Measurements from ENCODE around the gene FMO5. TPM values are rescaled to one million over a fixed set of nuclear protein-coding genes. Genes with fewer than 3 reads are reported as not detected.
"Not testable (repeated sequence)": the region's sequence is repeated elsewhere in the genome, so short reads cannot be mapped to it uniquely, and the experiment has no call there.

Gene FMO5
- total and polyA plus RNA-seq, 2 donors (not counting 1 experiment from before 2014, with no cell fraction given) = 4.4 to 7.8 TPM

- Histone ChIP-seq H3K9ac (ENCODE audit: low read length) (no peak overlapping the region), H3K4me2 (replicated peaks; ENCODE audit: low read depth, low read length, poor library complexity, severe bottlenecking) (no peak overlapping the region), H3K79me2 (ENCODE audit: control insufficient read depth, insufficient read depth, low read length) (no peaks in the 10 kb centered on the region), H3K27ac (ENCODE audit: low read length in 2 of 2) (no peak overlapping the region), H3K36me3 (replicated peaks in 1 of 2; ENCODE audit: control extremely low read depth in 1 of 2, control insufficient read depth in 1 of 2, extremely low read depth in 1 of 2, insufficient read depth in 2 of 2, low read length in 1 of 2) (no peaks in the 10 kb centered on the region), H3K4me1 (ENCODE audit: control insufficient read depth in 2 of 2, insufficient read depth in 2 of 2, low read length in 2 of 2) (no peaks in the 10 kb centered on the region), H2AFZ (ENCODE audit: insufficient read depth, low read depth, low read length, poor library complexity, severe bottlenecking) (no peak overlapping the region), H4K20me1 (ENCODE audit: control insufficient read depth, insufficient read depth, low read length, poor library complexity, severe bottlenecking) (no peaks in the 10 kb centered on the region), H3K27me3 (replicated peaks in 1 of 4; ENCODE audit: control extremely low read depth in 1 of 4, control insufficient read depth in 3 of 4, insufficient read depth in 4 of 4, low read length in 3 of 4) (peaks cover 0 to 12% (median 4%) of the 10 kb centered on the region in 4 experiments), H3K4me3 (ENCODE audit: control extremely low read depth in 1 of 5, extremely low read depth in 1 of 5, insufficient read depth in 1 of 5, low read depth in 2 of 5, low read length in 4 of 5) (no peak overlapping the region), H3K9me3 (ENCODE audit: control extremely low read depth in 1 of 3, control insufficient read depth in 2 of 3, insufficient read depth in 1 of 3, low read length in 2 of 3) (peaks cover 0 to 16% (median 5%) of the 10 kb centered on the region in 3 donors)
- no peak for TF ChIP-seq EZH2 (IDR thresholded peaks at IDR 0.05; ENCODE audit: borderline replicate concordance, insufficient read depth, low read depth, low read length, poor library complexity, severe bottlenecking)
- TF ChIP-seq CTCF (IDR thresholded peaks at IDR 0.05) = no peak
- ChIA-PET POLR2A (no interaction called here), CTCF (interaction anchor here (0.8 to 1.7 kb wide), 3 partner anchors 15 to 64 kb away, joined by 3 to 5 read pairs (median 3); no protein-coding TSS in a partner anchor)
- Mint-ChIP-seq H3K27ac (no peak overlapping the region), H3K4me1 (no peaks in the 10 kb centered on the region), H3K4me3 (no peak overlapping the region), H3K9me3 (ENCODE audit: insufficient read depth) (no peaks in the 10 kb centered on the region), H3K27me3 (peaks cover 6% of the 10 kb centered on the region)
- ATAC-seq (ENCODE audit: low read depth) = no peak
- WGBS (ENCODE audit: insufficient coverage) = 100% methylated on average over 1 of the region's 1 CpG
- DNase-seq = no peak
- intact Hi-C loops (cut with micrococcal nuclease) = no loop called here
These were observed 10.7 kb upstream of the FMO5 start for GRCh38 chr1:147235822-147236221.

- peaks cover 0 to 12% (median 4%) of the 10 kb centered on the region in 4 experiments for H3K27me3 ChIP-seq (replicated peaks in 1 of 4; ENCODE audit: control extremely low read depth in 1 of 4, control insufficient read depth in 3 of 4, insufficient read depth in 4 of 4, low read length in 3 of 4)
- intact Hi-C loops (cut with micrococcal nuclease); H3K4me2 ChIP-seq (replicated peaks; ENCODE audit: low read depth, low read length, poor library complexity, severe bottlenecking); H3K9ac ChIP-seq (ENCODE audit: low read length); POLR2A ChIA-PET; H3K27ac Mint-ChIP-seq; H3K79me2 ChIP-seq (ENCODE audit: control insufficient read depth, insufficient read depth, low read length); H3K36me3 ChIP-seq (replicated peaks in 1 of 2; ENCODE audit: control extremely low read depth in 1 of 2, control insufficient read depth in 1 of 2, extremely low read depth in 1 of 2, insufficient read depth in 2 of 2, low read length in 1 of 2); H2AFZ ChIP-seq (ENCODE audit: insufficient read depth, low read depth, low read length, poor library complexity, severe bottlenecking); H3K4me1 Mint-ChIP-seq; H3K4me3 Mint-ChIP-seq; H3K27me3 Mint-ChIP-seq; CTCF ChIA-PET; H3K4me1 ChIP-seq (ENCODE audit: control insufficient read depth in 2 of 2, insufficient read depth in 2 of 2, low read length in 2 of 2); H4K20me1 ChIP-seq (ENCODE audit: control insufficient read depth, insufficient read depth, low read length, poor library complexity, severe bottlenecking); H3K9me3 Mint-ChIP-seq (ENCODE audit: insufficient read depth); H3K27ac ChIP-seq (ENCODE audit: low read length in 2 of 2); DNase-seq; ATAC-seq (ENCODE audit: low read depth); H3K4me3 ChIP-seq (ENCODE audit: control extremely low read depth in 1 of 5, extremely low read depth in 1 of 5, insufficient read depth in 1 of 5, low read depth in 2 of 5, low read length in 4 of 5): not testable (repeated sequence)
- 100% methylated on average over 3 of the region's 8 CpGs for WGBS (ENCODE audit: insufficient coverage)
- peaks cover 0 to 16% (median 5%) of the 10 kb centered on the region in 3 donors for H3K9me3 ChIP-seq (ENCODE audit: control extremely low read depth in 1 of 3, control insufficient read depth in 2 of 3, insufficient read depth in 1 of 3, low read length in 2 of 3)
These were observed 8.8 kb upstream of the FMO5 start for GRCh38 chr1:147233903-147234302.

GRCh38 chr1:147231032-147231431, 5.9 kb upstream of the FMO5 start:
- H4K20me1 ChIP-seq (ENCODE audit: control insufficient read depth, insufficient read depth, low read length, poor library complexity, severe bottlenecking); POLR2A ChIA-PET; H2AFZ ChIP-seq (ENCODE audit: insufficient read depth, low read depth, low read length, poor library complexity, severe bottlenecking); CTCF ChIA-PET; H3K4me2 ChIP-seq (replicated peaks; ENCODE audit: low read depth, low read length, poor library complexity, severe bottlenecking); H3K9me3 ChIP-seq (ENCODE audit: control extremely low read depth in 1 of 3, control insufficient read depth in 2 of 3, insufficient read depth in 1 of 3, low read length in 2 of 3); H3K27me3 Mint-ChIP-seq; H3K4me1 ChIP-seq (ENCODE audit: control insufficient read depth in 2 of 2, insufficient read depth in 2 of 2, low read length in 2 of 2); intact Hi-C loops (cut with micrococcal nuclease); H3K27me3 ChIP-seq (replicated peaks in 1 of 4; ENCODE audit: control extremely low read depth in 1 of 4, control insufficient read depth in 3 of 4, insufficient read depth in 4 of 4, low read length in 3 of 4); ATAC-seq (ENCODE audit: low read depth); H3K9me3 Mint-ChIP-seq (ENCODE audit: insufficient read depth); H3K4me3 Mint-ChIP-seq; H3K9ac ChIP-seq (ENCODE audit: low read length); H3K36me3 ChIP-seq (replicated peaks in 1 of 2; ENCODE audit: control extremely low read depth in 1 of 2, control insufficient read depth in 1 of 2, extremely low read depth in 1 of 2, insufficient read depth in 2 of 2, low read length in 1 of 2); H3K4me3 ChIP-seq (ENCODE audit: control extremely low read depth in 1 of 5, extremely low read depth in 1 of 5, insufficient read depth in 1 of 5, low read depth in 2 of 5, low read length in 4 of 5); DNase-seq; H3K27ac ChIP-seq (ENCODE audit: low read length in 2 of 2); H3K27ac Mint-ChIP-seq; H3K4me1 Mint-ChIP-seq; H3K79me2 ChIP-seq (ENCODE audit: control insufficient read depth, insufficient read depth, low read length): not testable (repeated sequence)
- WGBS (ENCODE audit: insufficient coverage) = no CpG with 5 or more reads among the region's 5 CpGs

Measured in B cell (primary cell).